ENCODE data around the gene AGTPBP1. TPM values are rescaled to one million over a fixed set of nuclear protein-coding genes. Genes with fewer than 3 reads are reported as not detected.

The AGTPBP1 gene
- polyA plus RNA-seq, 1 of the 3 experiments (the other 2 are of a cell fraction): 3.8 TPM

DNA sequence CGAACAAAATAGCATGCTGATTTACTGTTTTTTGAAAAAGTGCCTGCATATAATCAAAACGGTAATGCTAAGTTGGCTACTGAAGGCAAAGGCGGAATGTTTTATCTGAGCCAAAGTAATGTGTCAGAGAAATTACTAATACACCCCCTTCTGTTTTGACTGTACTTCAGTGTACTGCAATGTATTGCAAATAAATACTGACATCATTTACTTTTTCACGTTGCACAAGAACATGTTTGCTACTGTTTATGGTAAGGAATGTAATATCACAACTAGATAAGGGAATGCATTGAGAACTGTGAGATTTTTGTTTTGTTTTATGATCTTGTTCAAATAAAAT, 813 bp upstream of the AGTPBP1 start:
- Histone ChIP-seq H3K9me2 (no peaks in the 10 kb centered on the region), H3K4me1 (ENCODE audit: control insufficient read depth in 1 of 2, insufficient read depth in 2 of 2, low read depth in 1 of 2, low read length in 1 of 2) (peaks cover 0 to 4% of the 10 kb centered on the region in 2 experiments; a peak in 1 of 4 replicates), H3K9ac (peak overlapping the region; percentile 76), H3K79me2 (ENCODE audit: insufficient read depth) (peaks cover 33% of the 10 kb centered on the region), H3K4me2 (peak overlapping the region; percentile 97), H3K4me3 (ENCODE audit: low read depth in 2 of 2, low read length in 1 of 2) (peak overlapping the region; percentile 95 to 97), H2AFZ (ENCODE audit: low read depth) (peak overlapping the region; percentile 97), H3K36me3 (replicated peaks in 1 of 2; ENCODE audit: control insufficient read depth in 1 of 2, insufficient read depth in 2 of 2, low read length in 1 of 2) (no peaks in the 10 kb centered on the region), H3K27me3 (ENCODE audit: insufficient read depth) (no peaks in the 10 kb centered on the region), H3K9me3 (no peaks in the 10 kb centered on the region), H4K20me1 (ENCODE audit: insufficient read depth) (no peaks in the 10 kb centered on the region), H3F3A (replicated peaks; ENCODE audit: insufficient read depth) (peaks cover 8% of the 10 kb centered on the region), H3K27ac (ENCODE audit: low read depth in 2 of 2, low read length in 1 of 2) (peak overlapping the region; percentile 35 to 86; a peak in 3 of 4 replicates)
- ChIA-PET POLR2A (no interaction called here), CTCF (interaction anchor here (1.5 kb wide), 1 partner anchor 132 kb away, joined by 4 read pairs; no protein-coding TSS in a partner anchor)
- WGBS (ENCODE audit: low lambda C conversion rate): 5% methylated on average over 4 of the region's 4 CpGs
- no peak for TF ChIP-seq GABPA (IDR thresholded peaks at IDR 0.05; ENCODE audit: low read depth)
- no peak for TF ChIP-seq FOXM1 (IDR thresholded peaks at IDR 0.05; ENCODE audit: low read depth)
- TF ChIP-seq RCOR1 (IDR thresholded peaks at IDR 0.05; ENCODE audit: low read length): no peak
- no peak for TF ChIP-seq MXI1 (IDR thresholded peaks at IDR 0.05; ENCODE audit: low read depth, low read length)
- no peak for TF ChIP-seq RXRA (IDR thresholded peaks at IDR 0.05; ENCODE audit: borderline replicate concordance, low read depth)
- TF ChIP-seq GATA2 (CRISPR knock-in tag; IDR thresholded peaks at IDR 0.05): no peak
- TF ChIP-seq YY1 (IDR thresholded peaks at IDR 0.05; ENCODE audit: low read depth): no peak
- no peak for TF ChIP-seq CTCF (IDR thresholded peaks at IDR 0.05)
- TF ChIP-seq, protein P1, sequence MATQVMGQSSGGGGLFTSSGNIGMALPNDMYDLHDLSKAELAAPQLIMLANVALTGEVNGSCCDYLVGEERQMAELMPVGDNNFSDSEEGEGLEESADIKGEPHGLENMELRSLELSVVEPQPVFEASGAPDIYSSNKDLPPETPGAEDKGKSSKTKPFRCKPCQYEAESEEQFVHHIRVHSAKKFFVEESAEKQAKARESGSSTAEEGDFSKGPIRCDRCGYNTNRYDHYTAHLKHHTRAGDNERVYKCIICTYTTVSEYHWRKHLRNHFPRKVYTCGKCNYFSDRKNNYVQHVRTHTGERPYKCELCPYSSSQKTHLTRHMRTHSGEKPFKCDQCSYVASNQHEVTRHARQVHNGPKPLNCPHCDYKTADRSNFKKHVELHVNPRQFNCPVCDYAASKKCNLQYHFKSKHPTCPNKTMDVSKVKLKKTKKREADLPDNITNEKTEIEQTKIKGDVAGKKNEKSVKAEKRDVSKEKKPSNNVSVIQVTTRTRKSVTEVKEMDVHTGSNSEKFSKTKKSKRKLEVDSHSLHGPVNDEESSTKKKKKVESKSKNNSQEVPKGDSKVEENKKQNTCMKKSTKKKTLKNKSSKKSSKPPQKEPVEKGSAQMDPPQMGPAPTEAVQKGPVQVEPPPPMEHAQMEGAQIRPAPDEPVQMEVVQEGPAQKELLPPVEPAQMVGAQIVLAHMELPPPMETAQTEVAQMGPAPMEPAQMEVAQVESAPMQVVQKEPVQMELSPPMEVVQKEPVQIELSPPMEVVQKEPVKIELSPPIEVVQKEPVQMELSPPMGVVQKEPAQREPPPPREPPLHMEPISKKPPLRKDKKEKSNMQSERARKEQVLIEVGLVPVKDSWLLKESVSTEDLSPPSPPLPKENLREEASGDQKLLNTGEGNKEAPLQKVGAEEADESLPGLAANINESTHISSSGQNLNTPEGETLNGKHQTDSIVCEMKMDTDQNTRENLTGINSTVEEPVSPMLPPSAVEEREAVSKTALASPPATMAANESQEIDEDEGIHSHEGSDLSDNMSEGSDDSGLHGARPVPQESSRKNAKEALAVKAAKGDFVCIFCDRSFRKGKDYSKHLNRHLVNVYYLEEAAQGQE (IDR thresholded peaks at IDR 0.05; ENCODE audit: low read depth, low read length): no peak
- TF ChIP-seq MEF2A (IDR thresholded peaks at IDR 0.05; ENCODE audit: borderline replicate concordance, low read depth): no peak
- no peak for TF ChIP-seq MAX (IDR thresholded peaks at IDR 0.05; ENCODE audit: low read depth)
- no peak for TF ChIP-seq SMC3 (IDR thresholded peaks at IDR 0.05; ENCODE audit: low read depth, low read length)
- no peak for TF ChIP-seq CHD2 (IDR thresholded peaks at IDR 0.05; ENCODE audit: low read length, partially characterized antibody)
- TF ChIP-seq, protein P2, sequence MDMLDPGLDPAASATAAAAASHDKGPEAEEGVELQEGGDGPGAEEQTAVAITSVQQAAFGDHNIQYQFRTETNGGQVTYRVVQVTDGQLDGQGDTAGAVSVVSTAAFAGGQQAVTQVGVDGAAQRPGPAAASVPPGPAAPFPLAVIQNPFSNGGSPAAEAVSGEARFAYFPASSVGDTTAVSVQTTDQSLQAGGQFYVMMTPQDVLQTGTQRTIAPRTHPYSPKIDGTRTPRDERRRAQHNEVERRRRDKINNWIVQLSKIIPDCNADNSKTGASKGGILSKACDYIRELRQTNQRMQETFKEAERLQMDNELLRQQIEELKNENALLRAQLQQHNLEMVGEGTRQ (IDR thresholded peaks at IDR 0.05; ENCODE audit: borderline replicate concordance, low read depth, low read length): no peak
- DNase-seq: no peak

Measured in SK-N-SH (cell line).